GM10266 (cell line): Measurements from ENCODE around the gene GIMAP6.
"Not testable (repeated sequence)": the region's sequence is repeated elsewhere in the genome, so short reads cannot be mapped to it uniquely, and the experiment has no call there.

Source experiments
- DNase-seq: peaks from one replicate; pipeline ENCODE4 v3.0.0; 2012; ENCODE audit errors: extremely low spot score
- TF ChIP-seq, protein P1 (sequence below): IDR thresholded peaks from 2 replicates; pipeline ENCODE4 v1.5.1; 2012; ENCODE audit warnings: mild to moderate bottlenecking, low read depth; ENCODE audit not compliant: control insufficient read depth, insufficient read depth; ENCODE audit errors: missing control alignments

The GIMAP6 gene

DNA sequence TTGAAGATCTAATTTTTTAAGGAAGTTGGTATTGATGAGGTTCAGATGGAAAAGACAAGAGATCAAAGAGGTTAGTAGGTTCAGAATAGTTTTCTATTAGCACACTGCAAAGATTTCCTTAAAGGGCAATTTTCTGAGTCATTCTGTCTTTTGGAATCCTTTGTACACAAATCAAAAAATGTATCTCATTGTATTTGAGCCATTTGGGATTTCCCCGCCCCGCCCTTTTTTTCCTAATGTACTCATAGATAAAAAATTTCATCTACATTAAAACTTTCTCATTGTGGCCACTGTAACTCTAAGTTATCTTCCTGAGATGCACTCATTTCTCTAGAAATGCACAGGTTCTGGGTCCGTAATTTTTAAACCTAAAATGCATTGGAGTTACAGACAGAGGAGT is 12.1 kb downstream of the GIMAP6 start:
- TF ChIP-seq, protein P1, sequence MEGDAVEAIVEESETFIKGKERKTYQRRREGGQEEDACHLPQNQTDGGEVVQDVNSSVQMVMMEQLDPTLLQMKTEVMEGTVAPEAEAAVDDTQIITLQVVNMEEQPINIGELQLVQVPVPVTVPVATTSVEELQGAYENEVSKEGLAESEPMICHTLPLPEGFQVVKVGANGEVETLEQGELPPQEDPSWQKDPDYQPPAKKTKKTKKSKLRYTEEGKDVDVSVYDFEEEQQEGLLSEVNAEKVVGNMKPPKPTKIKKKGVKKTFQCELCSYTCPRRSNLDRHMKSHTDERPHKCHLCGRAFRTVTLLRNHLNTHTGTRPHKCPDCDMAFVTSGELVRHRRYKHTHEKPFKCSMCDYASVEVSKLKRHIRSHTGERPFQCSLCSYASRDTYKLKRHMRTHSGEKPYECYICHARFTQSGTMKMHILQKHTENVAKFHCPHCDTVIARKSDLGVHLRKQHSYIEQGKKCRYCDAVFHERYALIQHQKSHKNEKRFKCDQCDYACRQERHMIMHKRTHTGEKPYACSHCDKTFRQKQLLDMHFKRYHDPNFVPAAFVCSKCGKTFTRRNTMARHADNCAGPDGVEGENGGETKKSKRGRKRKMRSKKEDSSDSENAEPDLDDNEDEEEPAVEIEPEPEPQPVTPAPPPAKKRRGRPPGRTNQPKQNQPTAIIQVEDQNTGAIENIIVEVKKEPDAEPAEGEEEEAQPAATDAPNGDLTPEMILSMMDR, result no peak
- DNase-seq, result no peak

DNA sequence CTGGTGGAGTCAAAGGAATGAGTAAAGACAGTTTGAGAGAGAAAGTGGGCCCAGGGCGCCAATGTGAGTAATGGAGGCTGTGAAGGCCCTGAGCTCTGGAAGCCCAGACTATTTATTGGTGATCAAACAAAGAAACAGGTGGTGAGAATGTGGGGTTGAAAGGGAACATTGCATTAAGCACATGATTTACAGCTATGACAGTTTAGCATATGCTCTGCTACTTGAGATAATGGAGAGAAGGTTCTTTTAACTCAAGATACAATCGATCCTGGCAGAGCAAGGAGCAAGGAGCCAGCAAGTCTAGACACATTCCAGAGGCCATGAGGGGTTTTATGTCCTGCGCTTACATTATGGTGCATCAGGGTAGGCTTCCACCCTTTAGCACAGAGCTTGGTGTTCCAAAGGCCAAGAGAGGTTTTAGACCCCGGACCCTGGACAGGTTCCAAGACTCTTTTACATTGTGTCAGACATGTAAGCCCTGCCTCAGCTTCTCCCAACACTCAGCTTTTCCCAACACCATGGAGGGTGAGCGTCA is 16.9 kb downstream of the GIMAP6 start:
- not testable (repeated sequence) for DNase-seq

DNA sequence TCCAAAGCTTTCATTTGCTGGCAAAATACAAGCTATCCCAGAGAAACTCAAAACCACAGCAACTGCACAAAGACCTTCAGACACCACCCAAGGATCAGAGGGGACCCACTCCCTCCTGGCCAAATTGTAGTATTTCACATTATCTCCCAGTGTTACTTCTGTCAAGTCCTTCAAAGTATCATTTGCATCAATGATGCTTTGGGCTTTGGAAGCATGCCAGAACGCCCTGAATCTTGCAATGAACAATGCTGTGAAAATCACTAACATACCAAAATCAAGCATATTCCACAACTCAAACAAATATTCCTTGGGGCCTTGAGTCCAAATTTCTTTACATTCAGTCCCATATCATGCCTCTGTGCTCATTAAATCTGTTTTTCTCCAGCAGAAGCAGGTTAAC is 17.8 kb downstream of the GIMAP6 start:
- not testable (repeated sequence) for DNase-seq

DNA sequence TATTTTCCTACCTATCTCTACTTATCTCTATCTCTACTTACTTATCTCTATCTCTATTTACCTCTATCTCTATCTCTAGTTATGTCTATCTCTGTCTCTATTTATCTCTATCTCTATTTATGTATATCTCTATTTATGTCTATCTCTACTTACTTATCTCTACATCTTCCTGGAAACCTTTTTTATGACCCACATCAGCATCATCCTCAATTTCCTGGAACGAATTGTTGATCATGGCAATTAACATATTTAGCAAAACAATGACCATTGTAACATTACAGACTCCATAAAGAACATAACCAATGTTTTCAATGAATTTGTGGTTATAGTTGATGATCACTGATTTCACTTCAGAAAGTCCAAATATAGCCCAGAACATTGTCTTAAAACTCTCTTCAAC is 18.3 kb downstream of the GIMAP6 start:
- DNase-seq, result no peak
- TF ChIP-seq, protein P1, result no peak

DNA sequence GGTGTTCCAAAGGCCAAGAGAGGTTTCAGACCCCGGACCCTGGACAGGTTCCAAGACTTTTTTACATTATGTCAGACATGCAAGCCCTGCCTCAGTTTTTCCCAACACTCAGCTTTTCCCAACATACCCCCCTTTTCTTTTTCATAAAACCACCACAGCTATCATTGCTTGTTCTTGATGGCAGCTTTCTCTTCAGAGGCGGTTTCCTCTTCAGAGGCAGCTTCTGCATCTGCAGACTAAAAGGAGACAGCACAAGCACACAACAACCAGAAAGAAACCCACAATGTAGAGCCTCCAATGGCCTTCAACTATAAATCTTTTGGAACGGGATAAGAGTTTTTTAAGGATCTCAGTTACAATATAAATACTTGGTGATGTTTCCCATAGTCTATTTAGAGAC is 19.3 kb downstream of the GIMAP6 start:
- no peak for DNase-seq
- TF ChIP-seq, protein P1, result no peak

DNA sequence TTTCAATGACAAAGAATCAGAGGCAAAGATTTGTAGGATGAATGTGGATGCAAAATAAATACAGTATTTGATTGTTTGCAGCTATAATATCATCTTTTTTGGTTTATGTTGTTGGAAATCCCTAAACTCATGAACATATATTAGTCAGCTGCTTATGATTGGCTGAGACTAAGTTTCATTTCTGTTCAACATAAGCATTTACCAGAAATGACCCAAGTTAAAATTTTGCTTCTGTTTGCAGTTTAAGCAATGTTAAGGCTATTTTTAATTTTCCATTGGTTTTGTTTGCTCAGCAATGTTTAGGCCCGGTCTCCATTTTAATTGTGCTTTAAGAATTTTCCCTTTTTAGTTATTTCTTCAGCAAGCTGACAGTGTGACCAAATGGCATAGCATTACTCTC is 22.0 kb downstream of the GIMAP6 start:
- no peak for DNase-seq
- TF ChIP-seq, protein P1, result no peak

DNA sequence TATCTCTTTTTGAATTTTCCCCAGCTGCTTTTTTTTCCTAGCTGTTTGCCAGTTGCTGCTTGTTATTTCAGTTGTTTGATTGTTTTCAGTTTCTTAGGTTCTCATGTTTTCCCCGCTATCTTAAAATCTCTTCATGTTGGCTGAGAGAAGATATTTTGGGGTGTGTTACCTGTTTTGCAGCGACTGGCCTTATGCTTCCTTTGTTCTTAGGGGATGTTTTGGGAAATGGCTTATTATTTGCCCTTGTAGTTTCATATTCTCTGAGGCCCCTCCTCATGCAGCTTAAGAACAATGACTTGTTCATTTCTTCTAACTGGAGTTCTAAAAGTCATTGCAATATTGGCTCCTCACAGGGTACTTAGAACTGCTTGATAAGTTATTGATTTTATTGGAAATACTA is 28.6 kb downstream of the GIMAP6 start:
- DNase-seq, result not testable (repeated sequence)

DNA sequence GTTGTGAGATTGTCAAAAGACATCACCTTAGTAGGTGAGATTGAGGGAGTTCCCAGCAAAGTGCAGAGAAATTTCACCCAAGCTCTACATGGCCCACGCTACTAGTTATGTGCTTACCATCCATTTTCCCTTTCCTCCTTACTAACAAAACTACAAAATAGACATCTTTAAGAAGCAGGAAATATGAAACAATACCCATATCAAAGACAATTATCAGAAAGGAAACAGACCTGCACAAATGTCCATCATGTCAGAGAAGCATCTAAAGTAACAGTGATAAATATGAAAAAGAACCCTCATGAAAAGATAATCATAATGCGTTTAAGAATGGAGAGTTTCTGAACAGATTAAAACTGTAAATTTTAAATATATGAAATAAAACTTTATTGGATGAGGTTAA is 36.8 kb downstream of the GIMAP6 start:
- TF ChIP-seq, protein P1, result no peak
- DNase-seq, result no peak

DNA sequence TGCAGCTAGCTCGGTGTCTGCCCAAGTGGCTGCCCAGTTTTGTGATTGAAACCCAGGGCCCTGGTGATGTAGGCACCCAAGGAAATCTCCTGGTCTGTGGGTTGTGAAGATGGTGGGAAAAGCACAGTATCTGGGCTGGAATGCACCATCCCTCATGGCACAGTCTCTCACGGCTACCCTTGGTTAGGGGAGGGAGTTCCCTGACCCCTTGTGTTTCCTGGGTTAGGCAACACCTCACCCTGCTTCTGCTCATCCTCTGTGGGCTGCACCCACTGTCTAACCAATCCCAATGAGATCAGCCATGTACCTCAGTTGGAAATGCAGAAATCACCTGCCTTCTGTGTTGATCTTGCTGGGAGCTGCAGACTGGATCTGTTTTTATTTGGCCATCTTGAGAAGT is 37.4 kb downstream of the GIMAP6 start:
- no peak for DNase-seq
- TF ChIP-seq, protein P1, result no peak
